ENCODE results near the gene PCDHB4. TPM values are rescaled to one million over a fixed set of nuclear protein-coding genes. Genes with fewer than 3 reads are reported as not detected.

Gene PCDHB4
- polyA plus RNA-seq, 1 of the 3 experiments (the other 2 are of a cell fraction) = 0.51 TPM

GRCh38 chr5:141082228-141082627 is 39.4 kb upstream of the PCDHB4 start:
- no peaks in the 10 kb centered on the region for H3K9me2 ChIP-seq
- H2AFZ ChIP-seq (ENCODE audit: low read depth) = no peak overlapping the region
- no peak for DNase-seq
- no peaks in the 10 kb centered on the region for H4K20me1 ChIP-seq (ENCODE audit: insufficient read depth)
- H3K9me3 ChIP-seq = no peaks in the 10 kb centered on the region
- CTCF ChIA-PET = interaction anchor here (0.6 to 1.1 kb wide), 2 partner anchors 39 to 241 kb away, joined by 3 to 4 read pairs; partner anchors contain the start of genes PCDHA8 and PCDHB4
- H3K4me3 ChIP-seq (ENCODE audit: low read depth in 2 of 2, low read length in 1 of 2) = no peak overlapping the region
- H3K4me1 ChIP-seq (ENCODE audit: control insufficient read depth in 1 of 2, insufficient read depth in 2 of 2, low read depth in 1 of 2, low read length in 1 of 2) = no peaks in the 10 kb centered on the region; a peak in 1 of 4 replicates
- no peak overlapping the region for H3K9ac ChIP-seq
- no peak overlapping the region for H3K27ac ChIP-seq (ENCODE audit: low read depth in 2 of 2, low read length in 1 of 2)
- H3K36me3 ChIP-seq (replicated peaks in 1 of 2; ENCODE audit: control insufficient read depth in 1 of 2, insufficient read depth in 2 of 2, low read length in 1 of 2) = no peaks in the 10 kb centered on the region
- no peaks in the 10 kb centered on the region for H3K79me2 ChIP-seq (ENCODE audit: insufficient read depth)
- no peaks in the 10 kb centered on the region for H3K27me3 ChIP-seq (ENCODE audit: insufficient read depth)
- TF ChIP-seq GATA2 (CRISPR knock-in tag; IDR thresholded peaks at IDR 0.05) (no peak), REST (IDR thresholded peaks at IDR 0.05; ENCODE audit: low read depth, low read length) (no peak), JUND (IDR thresholded peaks at IDR 0.05) (no peak), FOXJ3 (CRISPR knock-in tag; IDR thresholded peaks at IDR 0.05) (no peak)
- H3K4me2 ChIP-seq = peak overlapping the region; percentile 11; the same call in 1 of the 2 replicates
- no peaks in the 10 kb centered on the region for H3F3A ChIP-seq (replicated peaks; ENCODE audit: insufficient read depth)
- POLR2A ChIA-PET = no interaction called here

DNA sequence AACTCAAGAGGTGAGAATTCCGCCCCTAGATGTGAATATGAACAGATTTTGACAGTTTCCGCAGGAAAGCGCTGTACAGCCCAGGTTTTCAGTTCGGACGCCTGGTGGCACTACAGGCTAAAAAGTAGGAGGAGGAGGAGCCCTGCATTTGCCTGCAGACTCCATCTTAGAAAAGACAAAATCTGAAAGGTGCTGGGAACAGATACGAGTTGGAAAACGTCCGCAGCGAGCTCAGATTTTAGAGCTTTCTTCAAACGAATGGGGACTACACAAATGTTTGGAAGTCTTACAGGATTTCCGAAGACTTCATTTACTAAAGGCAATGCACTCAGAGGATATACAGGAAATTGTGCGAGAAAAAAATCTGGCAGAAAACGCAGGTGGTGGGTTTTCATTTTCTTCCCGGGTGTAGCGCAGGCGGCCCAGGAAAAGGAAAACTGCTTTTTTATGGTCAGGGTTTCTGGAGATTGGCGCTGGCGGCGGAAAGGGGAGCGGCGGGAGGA is 37.1 kb upstream of the PCDHB4 start:
- CTCF ChIA-PET = interaction anchor here (0.5 to 1.8 kb wide), 31 partner anchors 10 to 480 kb away, joined by 3 to 11 read pairs (median 4); partner anchors contain the start of genes PCDHB14, PCDHB16, PCDHB2 and PCDHB4
- Histone ChIP-seq H2AFZ (ENCODE audit: low read depth) (peak overlapping the region; percentile 83), H3K27me3 (ENCODE audit: insufficient read depth) (no peaks in the 10 kb centered on the region), H4K20me1 (ENCODE audit: insufficient read depth) (no peaks in the 10 kb centered on the region), H3K36me3 (replicated peaks in 1 of 2; ENCODE audit: control insufficient read depth in 1 of 2, insufficient read depth in 2 of 2, low read length in 1 of 2) (no peaks in the 10 kb centered on the region), H3K4me2 (peak overlapping the region; percentile 71), H3F3A (replicated peaks; ENCODE audit: insufficient read depth) (no peaks in the 10 kb centered on the region), H3K79me2 (ENCODE audit: insufficient read depth) (no peaks in the 10 kb centered on the region), H3K9ac (peak overlapping the region; percentile 70), H3K4me3 (ENCODE audit: low read depth in 2 of 2, low read length in 1 of 2) (peak overlapping the region; percentile 60 to 63), H3K9me3 (no peaks in the 10 kb centered on the region), H3K9me2 (no peaks in the 10 kb centered on the region), H3K4me1 (ENCODE audit: control insufficient read depth in 1 of 2, insufficient read depth in 2 of 2, low read depth in 1 of 2, low read length in 1 of 2) (no peaks in the 10 kb centered on the region; a peak in 1 of 4 replicates), H3K27ac (ENCODE audit: low read depth in 2 of 2, low read length in 1 of 2) (peak overlapping the region; percentile 51 to 89; a peak in 3 of 4 replicates)
- POLR2A ChIA-PET = no interaction called here
- 5% methylated on average over 21 of the region's 21 CpGs for WGBS (ENCODE audit: low lambda C conversion rate)
- peak; percentile 77 for DNase-seq
- TF ChIP-seq GABPA (IDR thresholded peaks at IDR 0.05; ENCODE audit: low read depth) (0 out of 2 replicates have a peak, but pooled peaks have one; percentile 6), NRF1 (IDR thresholded peaks at IDR 0.05; ENCODE audit: low read depth, low read length) (no peak), JUND (IDR thresholded peaks at IDR 0.05) (no peak), SIN3A (IDR thresholded peaks at IDR 0.05; ENCODE audit: borderline replicate concordance, low read depth, low read length) (no peak), USF2 (IDR thresholded peaks at IDR 0.05; ENCODE audit: borderline replicate concordance, low read depth, low read length) (no peak), ELF1 (IDR thresholded peaks at IDR 0.05) (no peak), EP300 (IDR thresholded peaks at IDR 0.05; ENCODE audit: borderline replicate concordance in 1 of 2, low read depth in 1 of 2, low read length in 1 of 2) (no peak), FOXJ3 (CRISPR knock-in tag; IDR thresholded peaks at IDR 0.05) (no peak), YY1 (IDR thresholded peaks at IDR 0.05; ENCODE audit: low read depth) (peak; percentile 85; the same call in 1 of the 2 replicates), TCF12 (IDR thresholded peaks at IDR 0.05) (no peak), IRF3 (IDR thresholded peaks at IDR 0.05; ENCODE audit: low read depth, low read length) (no peak), REST (IDR thresholded peaks at IDR 0.05; ENCODE audit: low read depth, low read length) (0 out of 2 replicates have a peak, but pooled peaks have one; percentile 16)
- TF ChIP-seq, protein P1, sequence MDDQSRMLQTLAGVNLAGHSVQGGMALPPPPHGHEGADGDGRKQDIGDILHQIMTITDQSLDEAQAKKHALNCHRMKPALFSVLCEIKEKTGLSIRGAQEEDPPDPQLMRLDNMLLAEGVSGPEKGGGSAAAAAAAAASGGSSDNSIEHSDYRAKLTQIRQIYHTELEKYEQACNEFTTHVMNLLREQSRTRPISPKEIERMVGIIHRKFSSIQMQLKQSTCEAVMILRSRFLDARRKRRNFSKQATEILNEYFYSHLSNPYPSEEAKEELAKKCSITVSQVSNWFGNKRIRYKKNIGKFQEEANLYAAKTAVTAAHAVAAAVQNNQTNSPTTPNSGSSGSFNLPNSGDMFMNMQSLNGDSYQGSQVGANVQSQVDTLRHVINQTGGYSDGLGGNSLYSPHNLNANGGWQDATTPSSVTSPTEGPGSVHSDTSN (IDR thresholded peaks at IDR 0.05) = no peak
- TF ChIP-seq, protein P2, sequence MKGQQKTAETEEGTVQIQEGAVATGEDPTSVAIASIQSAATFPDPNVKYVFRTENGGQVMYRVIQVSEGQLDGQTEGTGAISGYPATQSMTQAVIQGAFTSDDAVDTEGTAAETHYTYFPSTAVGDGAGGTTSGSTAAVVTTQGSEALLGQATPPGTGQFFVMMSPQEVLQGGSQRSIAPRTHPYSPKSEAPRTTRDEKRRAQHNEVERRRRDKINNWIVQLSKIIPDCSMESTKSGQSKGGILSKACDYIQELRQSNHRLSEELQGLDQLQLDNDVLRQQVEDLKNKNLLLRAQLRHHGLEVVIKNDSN (IDR thresholded peaks at IDR 0.05; ENCODE audit: borderline replicate concordance, low read depth) = no peak

Measured in SK-N-SH (cell line).